Activated T-helper 1 cell treated with Interleukin-2 at 50 U/mL for 16 hours (primary cell): ENCODE data around the gene C19orf47.

Experiments
- DNase-seq: peaks from one replicate; pipeline ENCODE4 v3.0.0-alpha.2; 2020; ENCODE audit warnings: low read depth

The C19orf47 gene

GRCh38 chr19:40348125-40348913, at the start of gene C19orf47, which contains the start of gene PLD3:
Gene C19orf47 (minus strand): TSS chr19:40348397. CDS start chr19:40341857, 6,540 bp downstream.
Gene PLD3 (plus strand): TSS chr19:40348695. CDS start chr19:40366484, 17,789 bp downstream.
- DNase-seq: peak; percentile 98

- DNase-seq: no peak
These were observed 49.3 kb upstream of the C19orf47 start for GRCh38 chr19:40397568-40397906.

- no peak for DNase-seq
These were observed 48.8 kb upstream of the C19orf47 start for GRCh38 chr19:40396886-40397567.

GRCh38 chr19:40395956-40396355, 47.8 kb upstream of the C19orf47 start:
- DNase-seq: no peak

- DNase-seq: no peak
These were observed 46.6 kb upstream of the C19orf47 start for GRCh38 chr19:40394816-40395210.

GRCh38 chr19:40393894-40394815, 46.0 kb upstream of the C19orf47 start:
- no peak for DNase-seq

GRCh38 chr19:40392894-40393517, 44.8 kb upstream of the C19orf47 start:
- DNase-seq: no peak

- no peak for DNase-seq
These were observed 43.9 kb upstream of the C19orf47 start for GRCh38 chr19:40392123-40392522.

- no peak for DNase-seq
These were observed 42.0 kb upstream of the C19orf47 start, which contains the start of gene HIPK4 for GRCh38 chr19:40390084-40390742. Gene HIPK4 (minus strand): TSS chr19:40390181. CDS start chr19:40389902, 279 bp downstream.

GRCh38 chr19:40389404-40390083, 41.3 kb upstream of the C19orf47 start:
- no peak for DNase-seq

- no peak for DNase-seq
These were observed 40.3 kb upstream of the C19orf47 start for GRCh38 chr19:40388481-40388880.

GRCh38 chr19:40387155-40387554, 39.0 kb upstream of the C19orf47 start:
- no peak for DNase-seq

- DNase-seq: no peak
These were observed 35.6 kb upstream of the C19orf47 start for GRCh38 chr19:40383668-40384248.

- no peak for DNase-seq
These were observed 33.1 kb upstream of the C19orf47 start for GRCh38 chr19:40381321-40381720.

- no peak for DNase-seq
These were observed 32.2 kb upstream of the C19orf47 start for GRCh38 chr19:40380199-40381037.

GRCh38 chr19:40379446-40380198, 31.4 kb upstream of the C19orf47 start:
- no peak for DNase-seq

- DNase-seq: no peak
These were observed 30.3 kb upstream of the C19orf47 start for GRCh38 chr19:40378509-40378908.

GRCh38 chr19:40377876-40378385, 29.7 kb upstream of the C19orf47 start:
- no peak for DNase-seq
